SK-N-SH (cell line): Measurements from ENCODE around the gene PEF1. TPM values are rescaled to one million over a fixed set of nuclear protein-coding genes. Genes with fewer than 3 reads are reported as not detected.

Source experiments
- CTCF ChIA-PET: fragments of 300-600, 350-600 bp; formaldehyde crosslinking; extraction: SDS; loops from one replicate; lab custom pipeline; 2021; lab: Yijun Ruan, JAX
- POLR2A ChIA-PET: fragments of 350-600 bp; sonication (Branson Sonifier 250); formaldehyde crosslinking; extraction: SDS; loops from one replicate; lab custom pipeline; 2020; ENCODE audit warnings: antibody characterized with exemption, inconsistent platforms; lab: Yijun Ruan, JAX
- DNase-seq: peaks from one replicate; pipeline ENCODE4 v3.0.0; 2012
- H2AFZ ChIP-seq: fragments of 200-600 bp; sonication (generic); 2 replicates; pipeline ENCODE4 v1.8.1; 2016; ENCODE audit warnings: antibody characterized with exemption, mild to moderate bottlenecking, low read depth
- H3F3A ChIP-seq: fragments of 200-600 bp; sonication (generic); replicated peaks from 2 replicates; pipeline ENCODE3; 2016; ENCODE audit warnings: antibody characterized with exemption, mild to moderate bottlenecking; ENCODE audit not compliant: insufficient read depth
- H3K27ac ChIP-seq, 2 experiments: fragments of 200-500 bp in 1 of 2; fragments of 200-600 bp in 1 of 2; sonication (Bioruptor generic) in 1 of 2; sonication (generic), shearing (Covaris generic) in 1 of 2; 2 replicates each; pipeline versions ENCODE4 v1.5.1 to v1.6.1; 2014 to 2016; ENCODE audit warnings: low read depth in 2 of 2, inconsistent platforms in 1 of 2, low read length in 1 of 2, mild to moderate bottlenecking in 1 of 2, mixed read lengths in 1 of 2
- H3K27me3 ChIP-seq: fragments of 200-600 bp; sonication (generic), shearing (Covaris generic); 2 replicates; pipeline ENCODE4 v1.6.1; 2016; ENCODE audit warnings: mixed run types; ENCODE audit not compliant: insufficient read depth
- H3K36me3 ChIP-seq, 2 experiments: fragments of 200-500 bp in 1 of 2; fragments of 200-600 bp in 1 of 2; sonication (Bioruptor generic) in 1 of 2; sonication (generic) in 1 of 2; replicated peaks in 1 of 2; 2 replicates each; pipeline versions ENCODE3 to v1.5.1; 2014 to 2016; ENCODE audit warnings: low read length in 1 of 2, mild to moderate bottlenecking in 1 of 2; ENCODE audit not compliant: insufficient read depth in 2 of 2, control insufficient read depth in 1 of 2
- H3K4me1 ChIP-seq, 2 experiments: fragments of 200-500 bp in 1 of 2; fragments of 200-600 bp in 1 of 2; sonication (Bioruptor generic) in 1 of 2; sonication (generic), shearing (Covaris generic) in 1 of 2; 2 replicates each; pipeline versions ENCODE4 v1.5.1 to v1.6.1; 2014 to 2016; ENCODE audit warnings: low read depth in 1 of 2, low read length in 1 of 2, mixed run types in 1 of 2; ENCODE audit not compliant: insufficient read depth in 2 of 2, control insufficient read depth in 1 of 2
- H3K4me2 ChIP-seq: fragments of 200-600 bp; sonication (generic), shearing (Covaris generic); 2 replicates; pipeline ENCODE4 v1.6.1; 2017; ENCODE audit warnings: mixed run types
- H3K4me3 ChIP-seq, 2 experiments: fragments of 200-500 bp in 1 of 2; fragments of 200-600 bp in 1 of 2; sonication (Bioruptor generic) in 1 of 2; sonication (generic), shearing (Covaris generic) in 1 of 2; 2 replicates each; pipeline versions ENCODE4 v1.5.1 to v1.8.1; 2014 to 2016; ENCODE audit warnings: low read depth in 2 of 2, inconsistent platforms in 1 of 2, low read length in 1 of 2, mild to moderate bottlenecking in 1 of 2, mixed read lengths in 1 of 2, moderate library complexity in 1 of 2
- H3K79me2 ChIP-seq: fragments of 200-600 bp; sonication (generic); 2 replicates; pipeline ENCODE4 v1.8.1; 2017; ENCODE audit warnings: mild to moderate bottlenecking; ENCODE audit not compliant: insufficient read depth
- H3K9ac ChIP-seq: fragments of 200-600 bp; sonication (generic); 2 replicates; pipeline ENCODE4 v1.6.1; 2017; ENCODE audit warnings: mixed run types
- H3K9me2 ChIP-seq: fragments of 200-600 bp; sonication (generic); 2 replicates; pipeline ENCODE4 v1.6.1; 2017; ENCODE audit warnings: mixed run types
- H3K9me3 ChIP-seq: fragments of 200-600 bp; sonication (generic); 2 replicates; pipeline ENCODE4 v1.6.1; 2017; ENCODE audit warnings: mixed run types, mild to moderate bottlenecking, moderate library complexity
- H4K20me1 ChIP-seq: fragments of 200-600 bp; sonication (generic); 2 replicates; pipeline ENCODE4 v1.6.1; 2017; ENCODE audit warnings: mild to moderate bottlenecking, mixed run types; ENCODE audit not compliant: insufficient read depth
- ELF1 ChIP-seq: IDR thresholded peaks from 2 replicates; pipeline ENCODE4 v1.4.0; 2012
- EP300 ChIP-seq, 2 experiments: IDR thresholded peaks; 2 replicates each; pipeline versions ENCODE4 v1.4.0 to v1.6.1; 2012; ENCODE audit warnings: borderline replicate concordance in 1 of 2, low read depth in 1 of 2, low read length in 1 of 2
- GABPA ChIP-seq: IDR thresholded peaks from 2 replicates; pipeline ENCODE4 v1.4.0; 2012; ENCODE audit warnings: low read depth, mild to moderate bottlenecking
- IRF3 ChIP-seq: fragments of 150-350 bp; IDR thresholded peaks from 2 replicates; pipeline ENCODE4 v1.6.1; 2016; ENCODE audit warnings: mild to moderate bottlenecking, low read depth, low read length
- MEF2A ChIP-seq: IDR thresholded peaks from 2 replicates; pipeline ENCODE4 v1.4.0; 2012; ENCODE audit warnings: low read depth, borderline replicate concordance
- MXI1 ChIP-seq: IDR thresholded peaks from 2 replicates; pipeline ENCODE4 v1.6.1; 2012; ENCODE audit warnings: mild to moderate bottlenecking, low read depth, low read length, improper control_type of control experiment
- NFIC ChIP-seq: IDR thresholded peaks from 2 replicates; pipeline ENCODE4 v1.4.0; 2012; ENCODE audit warnings: borderline replicate concordance
- NRF1 ChIP-seq: IDR thresholded peaks from 2 replicates; pipeline ENCODE4 v1.6.1; 2012; ENCODE audit warnings: low read depth, mild to moderate bottlenecking, low read length
- PBX3 ChIP-seq: IDR thresholded peaks from 2 replicates; pipeline ENCODE4; 2012
- POLR2AphosphoS5 ChIP-seq: IDR thresholded peaks from 2 replicates; pipeline ENCODE4 v1.6.1; 2012; ENCODE audit warnings: low read depth, low read length
- RFX5 ChIP-seq: IDR thresholded peaks from 2 replicates; pipeline ENCODE4 v1.6.1; 2012; ENCODE audit warnings: mild to moderate bottlenecking, improper control_type of control experiment, low read length
- RXRA ChIP-seq: IDR thresholded peaks from 2 replicates; pipeline ENCODE4 v1.4.0; 2012; ENCODE audit warnings: low read depth, mild to moderate bottlenecking, borderline replicate concordance
- SIN3A ChIP-seq: IDR thresholded peaks from 2 replicates; pipeline ENCODE4 v1.6.1; 2012; ENCODE audit warnings: low read depth, mild to moderate bottlenecking, low read length, moderate library complexity, borderline replicate concordance
- TEAD4 ChIP-seq: IDR thresholded peaks from 2 replicates; pipeline ENCODE4 v1.4.0; 2012; ENCODE audit warnings: mild to moderate bottlenecking, borderline replicate concordance; ENCODE audit not compliant: insufficient read depth
- USF1 ChIP-seq: IDR thresholded peaks from 2 replicates; pipeline ENCODE4 v1.4.0; 2012; ENCODE audit warnings: low read depth, borderline replicate concordance
- USF2 ChIP-seq: fragments of 150-350 bp; IDR thresholded peaks from 2 replicates; pipeline ENCODE4 v1.6.1; 2017; ENCODE audit warnings: antibody characterized with exemption, low read length, low read depth, borderline replicate concordance
- WGBS: methylation state at CpG from one replicate; pipeline ENCODE4 v1.1.6; 2017; ENCODE audit warnings: low lambda C conversion rate; 5-methylcytosine and 5-hydroxymethylcytosine counted together
- polyA plus RNA-seq, 3 experiments: library from polyadenylated mRNA; depleted of rRNA; stranded (reverse); fragments of >200 nt; gene quantifications; 2 replicates each; pipeline ENCODE4 v1.2.3, GENCODE V29; 2012

PEF1 gene
- polyA plus RNA-seq, 1 of the 3 experiments (the other 2 are of a cell fraction), result 51.9 TPM

- Histone ChIP-seq H3K9me2 (no peaks in the 10 kb centered on the region), H3K9ac (no peak overlapping the region), H3K79me2 (no peaks in the 10 kb centered on the region), H3K4me2 (no peak overlapping the region), H4K20me1 (no peaks in the 10 kb centered on the region), H3K27me3 (no peaks in the 10 kb centered on the region), H3F3A (no peaks in the 10 kb centered on the region), H2AFZ (no peak overlapping the region), H3K27ac (no peak overlapping the region), H3K9me3 (no peaks in the 10 kb centered on the region), H3K4me1 (peaks cover 11 to 40% of the 10 kb centered on the region in 2 experiments), H3K36me3 (no peaks in the 10 kb centered on the region), H3K4me3 (no peak overlapping the region)
- TF ChIP-seq NFIC, result no peak
- TF ChIP-seq ELF1, result no peak
- TF ChIP-seq USF2, result no peak
- TF ChIP-seq IRF3, result no peak
- no peak for TF ChIP-seq MEF2A
- TF ChIP-seq PBX3, result no peak
- TF ChIP-seq USF1, result no peak
- no peak for TF ChIP-seq NRF1
- TF ChIP-seq GABPA, result no peak
- no peak for TF ChIP-seq POLR2AphosphoS5
- TF ChIP-seq MXI1, result no peak
- TF ChIP-seq EP300 (IDR thresholded peaks at IDR 0.05; ENCODE audit: borderline replicate concordance in 1 of 2, low read depth in 1 of 2, low read length in 1 of 2), result no peak
- no peak for TF ChIP-seq RFX5
- no peak for TF ChIP-seq SIN3A
- no peak for TF ChIP-seq TEAD4
- TF ChIP-seq RXRA, result no peak
- peak; percentile 46 for DNase-seq
- ChIA-PET CTCF (interaction anchor here (0.8 to 1.3 kb wide), 3 partner anchors 9 to 69 kb away, joined by 3 to 4 read pairs (median 4); no protein-coding TSS in a partner anchor), POLR2A (no interaction called here)
- 100% methylated on average over 4 of the region's 13 CpGs for WGBS
Observed at GRCh38 chr1:31672986-31673385, 28.3 kb upstream of the PEF1 start.
